ENCODE data around the gene LRRC27. TPM values are rescaled to one million over a fixed set of nuclear protein-coding genes. Genes with fewer than 3 reads are reported as not detected.

Gene LRRC27
- polyA plus RNA-seq, 3 donors: 3.6 to 12.8 (median 3.6) TPM

DNA sequence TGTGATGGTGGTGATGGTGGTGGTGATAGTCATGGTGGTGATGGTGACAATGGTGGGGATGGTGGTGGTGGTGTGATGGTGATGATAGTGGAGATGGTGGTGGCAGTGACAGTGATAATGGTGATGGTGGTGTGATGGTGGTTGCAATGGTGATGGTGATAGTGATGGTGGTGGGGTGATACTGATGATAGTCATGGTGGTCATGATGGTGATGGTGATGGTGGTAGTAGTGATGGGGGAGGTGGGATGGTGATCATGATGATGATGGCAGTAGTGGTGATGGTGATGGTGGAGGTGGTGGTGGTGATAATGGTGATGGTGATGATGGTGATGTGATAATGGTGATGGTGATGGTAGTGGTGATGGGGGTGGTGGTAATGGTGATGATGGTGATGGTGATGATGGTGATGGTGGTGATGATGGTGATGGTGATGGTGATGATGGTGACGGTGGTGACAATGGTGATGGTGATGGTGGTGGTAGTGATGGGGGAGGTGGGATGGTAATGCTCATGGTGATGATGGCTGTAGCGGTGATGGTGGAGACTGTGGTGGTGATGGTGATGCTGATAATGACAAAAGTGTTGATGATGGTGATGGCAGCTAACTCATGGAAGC is 60.3 kb downstream of the LRRC27 start:
- no peak for DNase-seq
- no peaks in the 10 kb centered on the region for H4K20me1 ChIP-seq (ENCODE audit: insufficient read depth, low read length)
- H3K9ac ChIP-seq (ENCODE audit: insufficient read depth, low read length, poor library complexity, severe bottlenecking): no peak overlapping the region
- H3K27ac Mint-ChIP-seq: no peak overlapping the region
- H2AFZ ChIP-seq (ENCODE audit: insufficient read depth, low read depth, low read length, poor library complexity, severe bottlenecking): no peak overlapping the region
- intact Hi-C loops (cut with micrococcal nuclease): loop anchor here in 1 of 2 donors (5.0 to 10.0 kb wide), 3 partner anchors 40 to 243 kb away; no protein-coding TSS in a partner anchor
- peaks cover 39 to 54% of the 10 kb centered on the region in 2 donors for H3K4me1 ChIP-seq (ENCODE audit: control insufficient read depth in 1 of 2, insufficient read depth in 2 of 2, low read length in 2 of 2)
- H3K27me3 Mint-ChIP-seq (ENCODE audit: low read depth in 3 of 3): peaks cover 5 to 23% (median 11%) of the 10 kb centered on the region in 3 donors
- TF ChIP-seq, protein P1, sequence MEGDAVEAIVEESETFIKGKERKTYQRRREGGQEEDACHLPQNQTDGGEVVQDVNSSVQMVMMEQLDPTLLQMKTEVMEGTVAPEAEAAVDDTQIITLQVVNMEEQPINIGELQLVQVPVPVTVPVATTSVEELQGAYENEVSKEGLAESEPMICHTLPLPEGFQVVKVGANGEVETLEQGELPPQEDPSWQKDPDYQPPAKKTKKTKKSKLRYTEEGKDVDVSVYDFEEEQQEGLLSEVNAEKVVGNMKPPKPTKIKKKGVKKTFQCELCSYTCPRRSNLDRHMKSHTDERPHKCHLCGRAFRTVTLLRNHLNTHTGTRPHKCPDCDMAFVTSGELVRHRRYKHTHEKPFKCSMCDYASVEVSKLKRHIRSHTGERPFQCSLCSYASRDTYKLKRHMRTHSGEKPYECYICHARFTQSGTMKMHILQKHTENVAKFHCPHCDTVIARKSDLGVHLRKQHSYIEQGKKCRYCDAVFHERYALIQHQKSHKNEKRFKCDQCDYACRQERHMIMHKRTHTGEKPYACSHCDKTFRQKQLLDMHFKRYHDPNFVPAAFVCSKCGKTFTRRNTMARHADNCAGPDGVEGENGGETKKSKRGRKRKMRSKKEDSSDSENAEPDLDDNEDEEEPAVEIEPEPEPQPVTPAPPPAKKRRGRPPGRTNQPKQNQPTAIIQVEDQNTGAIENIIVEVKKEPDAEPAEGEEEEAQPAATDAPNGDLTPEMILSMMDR (IDR thresholded peaks at IDR 0.05): no peak
- peaks cover 0 to 7% (median 0%) of the 10 kb centered on the region in 7 donors for H3K9me3 Mint-ChIP-seq
- no peak overlapping the region for H3K27ac ChIP-seq (ENCODE audit: low read depth in 1 of 2, low read length in 2 of 2)
- H3K79me2 ChIP-seq (ENCODE audit: insufficient read depth, low read length): peaks cover 2% of the 10 kb centered on the region
- 92% methylated on average over 1 of the region's 2 CpGs for WGBS (ENCODE audit: insufficient coverage)
- H3K4me3 ChIP-seq (replicated peaks in 1 of 3; ENCODE audit: low read depth in 2 of 3, low read length in 3 of 3): no peak overlapping the region
- H3K4me3 Mint-ChIP-seq: no peak overlapping the region
- peaks cover 0 to 6% of the 10 kb centered on the region in 2 donors for H3K27me3 ChIP-seq (ENCODE audit: control insufficient read depth in 2 of 2, insufficient read depth in 2 of 2, low read length in 2 of 2)
- peaks cover 0 to 2% of the 10 kb centered on the region in 2 donors for H3K36me3 Mint-ChIP-seq
- H3K9me3 ChIP-seq (replicated peaks in 1 of 2; ENCODE audit: control insufficient read depth in 1 of 2, insufficient read depth in 1 of 2, low read length in 2 of 2): no peaks in the 10 kb centered on the region
- no peak overlapping the region for H3K4me2 ChIP-seq (replicated peaks; ENCODE audit: extremely low read depth, low read length, poor library complexity, severe bottlenecking)
- peaks cover 34% of the 10 kb centered on the region for H3K4me1 Mint-ChIP-seq
- H3K36me3 ChIP-seq (replicated peaks in 1 of 2; ENCODE audit: control insufficient read depth in 1 of 2, insufficient read depth in 2 of 2, low read length in 2 of 2): no peaks in the 10 kb centered on the region

DNA sequence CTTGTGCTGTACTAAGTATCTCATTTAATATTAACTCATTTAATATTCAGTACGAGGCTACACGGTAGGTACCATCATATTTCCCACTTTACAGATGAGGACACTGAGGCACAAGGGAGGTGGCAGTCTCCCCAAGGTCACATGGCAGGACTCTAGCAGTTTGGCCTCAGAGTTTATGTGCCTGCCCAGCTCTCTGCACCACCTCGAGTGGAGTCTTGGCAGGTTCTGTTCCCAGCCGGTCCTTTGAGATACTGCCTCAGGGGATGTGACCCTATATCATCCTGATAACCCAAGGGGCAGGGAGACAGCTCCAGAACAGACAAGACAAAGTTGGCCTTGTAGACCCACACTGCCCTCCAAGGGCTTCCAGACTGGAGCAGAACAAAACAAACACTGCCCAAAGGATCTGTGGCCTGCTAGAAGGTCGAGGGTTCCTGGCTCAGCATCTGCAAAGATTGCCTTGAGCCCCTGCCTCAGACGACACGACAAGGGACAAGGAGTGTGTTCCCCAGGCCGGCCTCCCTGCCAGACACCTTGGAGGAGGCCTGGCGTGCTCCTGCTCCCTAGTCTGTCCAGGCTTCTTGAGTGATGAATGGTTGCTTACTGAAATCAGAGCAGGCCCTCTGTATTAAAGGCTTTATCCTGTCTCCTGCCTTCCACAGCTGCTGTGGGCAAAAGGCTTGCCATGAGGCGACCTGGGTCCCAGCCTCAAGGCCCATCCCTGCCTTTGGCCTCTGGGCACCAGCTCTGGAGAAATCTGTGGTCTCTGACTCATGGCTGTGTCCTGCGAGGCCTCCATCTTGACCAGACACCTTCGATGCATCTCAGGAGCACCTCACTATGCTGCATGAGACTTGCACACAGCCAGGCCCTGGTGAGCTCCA is 61.1 kb downstream of the LRRC27 start:
- intact Hi-C loops (cut with micrococcal nuclease): loop anchor here in 1 of 2 donors (5.0 to 10.0 kb wide), 3 partner anchors 39 to 242 kb away; no protein-coding TSS in a partner anchor
- H3K9me3 Mint-ChIP-seq: peaks cover 0 to 7% (median 0%) of the 10 kb centered on the region in 7 donors

More for the DNA sequence above, 61.1 kb downstream of the LRRC27 start:
- Histone ChIP-seq H3K27ac (ENCODE audit: low read depth in 1 of 2, low read length in 2 of 2) (no peak overlapping the region), H2AFZ (ENCODE audit: insufficient read depth, low read depth, low read length, poor library complexity, severe bottlenecking) (no peak overlapping the region), H3K4me1 (ENCODE audit: control insufficient read depth in 1 of 2, insufficient read depth in 2 of 2, low read length in 2 of 2) (peaks cover 39 to 54% of the 10 kb centered on the region in 2 donors), H3K79me2 (ENCODE audit: insufficient read depth, low read length) (peaks cover 10% of the 10 kb centered on the region), H3K4me2 (replicated peaks; ENCODE audit: extremely low read depth, low read length, poor library complexity, severe bottlenecking) (no peak overlapping the region), H4K20me1 (ENCODE audit: insufficient read depth, low read length) (peaks cover 6% of the 10 kb centered on the region), H3K4me3 (replicated peaks in 1 of 3; ENCODE audit: low read depth in 2 of 3, low read length in 3 of 3) (no peak overlapping the region), H3K27me3 (ENCODE audit: control insufficient read depth in 2 of 2, insufficient read depth in 2 of 2, low read length in 2 of 2) (peaks cover 0 to 6% of the 10 kb centered on the region in 2 donors), H3K36me3 (replicated peaks in 1 of 2; ENCODE audit: control insufficient read depth in 1 of 2, insufficient read depth in 2 of 2, low read length in 2 of 2) (no peaks in the 10 kb centered on the region), H3K9ac (ENCODE audit: insufficient read depth, low read length, poor library complexity, severe bottlenecking) (no peak overlapping the region), H3K9me3 (replicated peaks in 1 of 2; ENCODE audit: control insufficient read depth in 1 of 2, insufficient read depth in 1 of 2, low read length in 2 of 2) (no peaks in the 10 kb centered on the region)
- no peak overlapping the region for H3K4me3 Mint-ChIP-seq
- H3K27me3 Mint-ChIP-seq (ENCODE audit: low read depth in 3 of 3): peaks cover 5 to 21% (median 12%) of the 10 kb centered on the region in 3 donors
- DNase-seq: peak in 1 of 3 donors; percentile 35
- peak overlapping the region in 2 of 7 donors; percentile 2 to 71 for H3K27ac Mint-ChIP-seq
- TF ChIP-seq, protein P1 (IDR thresholded peaks at IDR 0.05): no peak
- H3K36me3 Mint-ChIP-seq: peaks cover 0 to 2% of the 10 kb centered on the region in 2 donors
- WGBS (ENCODE audit: insufficient coverage): 81% methylated on average over 8 of the region's 12 CpGs
- H3K4me1 Mint-ChIP-seq: peaks cover 33% of the 10 kb centered on the region
